ENCODE data around the gene TM6SF1. TPM values are rescaled to one million over a fixed set of nuclear protein-coding genes. Genes with fewer than 3 reads are reported as not detected.
"Not testable (repeated sequence)": the region's sequence is repeated elsewhere in the genome, so short reads cannot be mapped to it uniquely, and the experiment has no call there.

Gene TM6SF1
- total and polyA plus RNA-seq, 4 donors: 2.2 to 13.0 (median 9.6) TPM

- DNase-seq (no peak), ATAC-seq (ENCODE audit: low FRiP score) (no peak)
- peaks cover 3 to 5% of the 10 kb centered on the region in 2 donors for H3K4me1 ChIP-seq (ENCODE audit: control insufficient read depth in 1 of 2, insufficient read depth in 2 of 2, low read length in 2 of 2)
- peak overlapping the region; percentile 78 to 92 for H3K27ac ChIP-seq (ENCODE audit: low read depth in 1 of 2, low read length in 2 of 2)
- H3K27me3 ChIP-seq (ENCODE audit: control insufficient read depth in 1 of 2, insufficient read depth in 2 of 2, low read length in 1 of 2): no peaks in the 10 kb centered on the region
- no peaks in the 10 kb centered on the region for H3K9me3 ChIP-seq (ENCODE audit: control insufficient read depth, low read length)
- peak overlapping the region; percentile 80 to 96 for H3K4me3 ChIP-seq (ENCODE audit: low read length in 2 of 2)
- H3K36me3 ChIP-seq (ENCODE audit: control insufficient read depth in 1 of 2, insufficient read depth in 2 of 2, low read length in 1 of 2): peaks cover 0 to 3% of the 10 kb centered on the region in 2 donors
- intact Hi-C loops (cut with DNase I): loop anchor here (2.0 to 10.0 kb wide), 4 partner anchors 41 to 531 kb away; partner anchors contain the start of genes C15orf40 (in 1 of the 2), HDGFL3 (in 1 of the 2) and TM6SF1 (in 1 of the 2)
- 7% methylated on average over 35 to 42 of the region's 42 CpGs for WGBS, 2 donors
Measured at GRCh38 chr15:83066034-83066733, 41.3 kb upstream of the TM6SF1 start.

GRCh38 chr15:83066734-83067637 is 40.5 kb upstream of the TM6SF1 start, which contains the start of gene BTBD1:
BTBD1 (minus strand) TSS chr15:83067252; CDS start chr15:83067151, 101 bp downstream.
- H3K36me3 ChIP-seq (ENCODE audit: control insufficient read depth in 1 of 2, insufficient read depth in 2 of 2, low read length in 1 of 2): no peaks in the 10 kb centered on the region
- peak; percentile 100 for ATAC-seq (ENCODE audit: low FRiP score)
- H3K27me3 ChIP-seq (ENCODE audit: control insufficient read depth in 1 of 2, insufficient read depth in 2 of 2, low read length in 1 of 2): no peaks in the 10 kb centered on the region
- H3K27ac ChIP-seq (ENCODE audit: low read depth in 1 of 2, low read length in 2 of 2): peak within 1 kb of the TSS; percentile 92 to 95
- peak within 1 kb of the TSS; percentile 80 to 96 for H3K4me3 ChIP-seq (ENCODE audit: low read length in 2 of 2)
- H3K9me3 ChIP-seq (ENCODE audit: control insufficient read depth, low read length): no peaks in the 10 kb centered on the region
- DNase-seq: peak; percentile 98 to 99
- peaks cover 0 to 5% of the 10 kb centered on the region in 2 donors for H3K4me1 ChIP-seq (ENCODE audit: control insufficient read depth in 1 of 2, insufficient read depth in 2 of 2, low read length in 2 of 2)
- intact Hi-C loops (cut with DNase I): loop anchor here (2.0 to 10.0 kb wide), 4 partner anchors 40 to 532 kb away; partner anchors contain the start of genes C15orf40 (in 1 of the 2), HDGFL3 (in 1 of the 2) and TM6SF1 (in 1 of the 2)
- WGBS, 2 donors: 0% methylated on average over 58 to 90 of the region's 90 CpGs

- WGBS, 2 donors: 5 to 15% methylated on average over 12 of the region's 12 CpGs
- DNase-seq (no peak), ATAC-seq (ENCODE audit: low FRiP score) (peak; percentile 64)
- Histone ChIP-seq H3K27me3 (ENCODE audit: control insufficient read depth in 1 of 2, insufficient read depth in 2 of 2, low read length in 1 of 2) (no peaks in the 10 kb centered on the region), H3K27ac (ENCODE audit: low read depth in 1 of 2, low read length in 2 of 2) (peak overlapping the region; percentile 77 to 95), H3K9me3 (ENCODE audit: control insufficient read depth, low read length) (no peaks in the 10 kb centered on the region), H3K36me3 (ENCODE audit: control insufficient read depth in 1 of 2, insufficient read depth in 2 of 2, low read length in 1 of 2) (no peaks in the 10 kb centered on the region), H3K4me3 (ENCODE audit: low read length in 2 of 2) (no peak overlapping the region), H3K4me1 (ENCODE audit: control insufficient read depth in 1 of 2, insufficient read depth in 2 of 2, low read length in 2 of 2) (peaks cover 0 to 5% of the 10 kb centered on the region in 2 donors)
- intact Hi-C loops (cut with DNase I): loop anchor here (2.0 to 10.0 kb wide), 4 partner anchors 39 to 533 kb away; partner anchors contain the start of genes C15orf40 (in 1 of the 2), HDGFL3 (in 1 of the 2) and TM6SF1 (in 1 of the 2)
Measured at GRCh38 chr15:83067638-83067962, 39.8 kb upstream of the TM6SF1 start.

GRCh38 chr15:83068054-83068453 is 39.4 kb upstream of the TM6SF1 start:
- peak overlapping the region; percentile 77 to 95 for H3K27ac ChIP-seq (ENCODE audit: low read depth in 1 of 2, low read length in 2 of 2)
- intact Hi-C loops (cut with DNase I): loop anchor here (5.0 to 10.0 kb wide), 3 partner anchors 56 to 533 kb away; partner anchors contain the start of genes C15orf40 (in 1 of the 2) and HDGFL3 (in 1 of the 2)
- WGBS, 2 donors: 74 to 81% methylated on average over 6 of the region's 6 CpGs
- H3K9me3 ChIP-seq (ENCODE audit: control insufficient read depth, low read length): no peaks in the 10 kb centered on the region
- H3K4me1 ChIP-seq (ENCODE audit: control insufficient read depth in 1 of 2, insufficient read depth in 2 of 2, low read length in 2 of 2): peaks cover 0 to 5% of the 10 kb centered on the region in 2 donors
- ATAC-seq (ENCODE audit: low FRiP score): no peak
- H3K27me3 ChIP-seq (ENCODE audit: control insufficient read depth in 1 of 2, insufficient read depth in 2 of 2, low read length in 1 of 2): no peaks in the 10 kb centered on the region
- no peak for DNase-seq
- no peaks in the 10 kb centered on the region for H3K36me3 ChIP-seq (ENCODE audit: control insufficient read depth in 1 of 2, insufficient read depth in 2 of 2, low read length in 1 of 2)
- H3K4me3 ChIP-seq (ENCODE audit: low read length in 2 of 2): no peak overlapping the region

- not testable (repeated sequence) for DNase-seq; H3K27me3 ChIP-seq (ENCODE audit: control insufficient read depth in 1 of 2, insufficient read depth in 2 of 2, low read length in 1 of 2); H3K4me1 ChIP-seq (ENCODE audit: control insufficient read depth in 1 of 2, insufficient read depth in 2 of 2, low read length in 2 of 2); ATAC-seq (ENCODE audit: low FRiP score); H3K27ac ChIP-seq (ENCODE audit: low read depth in 1 of 2, low read length in 2 of 2); H3K36me3 ChIP-seq (ENCODE audit: control insufficient read depth in 1 of 2, insufficient read depth in 2 of 2, low read length in 1 of 2); H3K4me3 ChIP-seq (ENCODE audit: low read length in 2 of 2); H3K9me3 ChIP-seq (ENCODE audit: control insufficient read depth, low read length)
- intact Hi-C loops (cut with DNase I): loop anchor here (5.0 to 10.0 kb wide), 3 partner anchors 57 to 534 kb away; partner anchors contain the start of genes C15orf40 (in 1 of the 2) and HDGFL3 (in 1 of the 2)
- 51 to 67% methylated on average over 6 of the region's 6 CpGs for whole genome bisulfite sequencing, 2 donors
Measured at GRCh38 chr15:83069211-83069642, 38.2 kb upstream of the TM6SF1 start.

GRCh38 chr15:83077491-83078230 is 29.8 kb upstream of the TM6SF1 start:
- no peaks in the 10 kb centered on the region for H3K4me1 ChIP-seq (ENCODE audit: control insufficient read depth in 1 of 2, insufficient read depth in 2 of 2, low read length in 2 of 2)
- intact Hi-C loops (cut with DNase I): no loop called here
- no peak overlapping the region for H3K27ac ChIP-seq (ENCODE audit: low read depth in 1 of 2, low read length in 2 of 2)
- no peaks in the 10 kb centered on the region for H3K36me3 ChIP-seq (ENCODE audit: control insufficient read depth in 1 of 2, insufficient read depth in 2 of 2, low read length in 1 of 2)
- H3K27me3 ChIP-seq (ENCODE audit: control insufficient read depth in 1 of 2, insufficient read depth in 2 of 2, low read length in 1 of 2): peaks cover 0 to 4% of the 10 kb centered on the region in 2 donors
- peaks cover 5% of the 10 kb centered on the region for H3K9me3 ChIP-seq (ENCODE audit: control insufficient read depth, low read length)
- DNase-seq (no peak), ATAC-seq (ENCODE audit: low FRiP score) (no peak)
- H3K4me3 ChIP-seq (ENCODE audit: low read length in 2 of 2): no peak overlapping the region
- WGBS, 2 donors: 3 to 7% methylated on average over 5 of the region's 5 CpGs

GRCh38 chr15:83078712-83079111 is 28.7 kb upstream of the TM6SF1 start:
- intact Hi-C loops (cut with DNase I): no loop called here
- no peaks in the 10 kb centered on the region for H3K36me3 ChIP-seq (ENCODE audit: control insufficient read depth in 1 of 2, insufficient read depth in 2 of 2, low read length in 1 of 2)
- H3K27me3 ChIP-seq (ENCODE audit: control insufficient read depth in 1 of 2, insufficient read depth in 2 of 2, low read length in 1 of 2): peaks cover 0 to 2% of the 10 kb centered on the region in 2 donors
- H3K4me1 ChIP-seq (ENCODE audit: control insufficient read depth in 1 of 2, insufficient read depth in 2 of 2, low read length in 2 of 2): no peaks in the 10 kb centered on the region
- ATAC-seq (ENCODE audit: low FRiP score) (no peak), DNase-seq (no peak)
- 82 to 83% methylated on average over 7 of the region's 7 CpGs for WGBS, 2 donors
- H3K27ac ChIP-seq (ENCODE audit: low read depth in 1 of 2, low read length in 2 of 2): no peak overlapping the region
- peaks cover 3% of the 10 kb centered on the region for H3K9me3 ChIP-seq (ENCODE audit: control insufficient read depth, low read length)
- H3K4me3 ChIP-seq (ENCODE audit: low read length in 2 of 2): no peak overlapping the region

Data from aorta (tissue), 5 donors.